GM19438 (cell line): ENCODE data around the gene NECAP2.
"Not testable (repeated sequence)": the region's sequence is repeated elsewhere in the genome, so short reads cannot be mapped to it uniquely, and the experiment has no call there.

Source experiments
- ATAC-seq: cut with Tn5 transposase; IDR thresholded peaks from one replicate; pipeline ENCODE4 v1.9.1; 2021; ENCODE audit warnings: low read depth; ENCODE audit not compliant: unreplicated experiment

The NECAP2 gene

DNA sequence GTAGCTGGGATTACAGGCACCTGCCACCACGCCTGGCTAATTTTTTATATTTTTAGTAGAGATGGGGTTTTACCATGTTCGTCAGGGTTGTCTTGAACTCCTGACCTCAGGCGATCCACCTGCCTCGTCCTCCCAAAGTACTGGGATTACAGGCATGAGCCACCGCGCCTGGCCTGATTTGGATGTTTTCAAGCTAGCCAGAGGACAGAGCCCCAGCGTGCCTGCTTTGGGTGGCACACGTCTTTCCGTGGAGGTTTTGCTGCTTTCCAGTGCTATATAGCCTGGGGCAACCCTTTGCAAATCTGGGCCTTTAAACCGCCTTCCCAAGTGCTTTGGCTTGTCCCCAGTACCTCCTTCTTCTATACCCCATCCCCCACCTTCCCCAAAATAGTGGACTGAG, 15.6 kb downstream of the NECAP2 start:
- ATAC-seq: not testable (repeated sequence)

DNA sequence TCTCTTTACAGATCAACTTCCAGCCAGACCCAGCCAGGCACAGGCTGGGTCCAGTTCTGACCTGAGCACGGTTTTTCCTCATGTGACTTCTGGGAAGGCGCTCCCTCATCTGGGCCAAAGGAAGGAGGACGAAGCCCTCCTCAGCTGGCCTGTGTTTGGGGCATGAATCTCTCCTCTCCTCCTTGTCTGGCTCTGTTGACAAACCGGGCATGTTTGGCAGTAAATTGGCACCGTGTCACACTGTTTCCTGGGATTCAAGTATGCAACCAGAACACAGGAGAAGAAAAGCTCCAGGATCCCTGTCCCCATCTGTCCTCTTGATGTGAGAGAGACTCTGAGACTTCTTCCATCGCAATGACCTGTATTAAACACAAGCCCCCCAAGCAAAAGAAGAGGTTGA, 18.3 kb downstream of the NECAP2 start:
- no peak for ATAC-seq

- ATAC-seq: no peak
These were observed 18.9 kb downstream of the NECAP2 start for GRCh38 chr1:16459352-16459925.

- no peak for ATAC-seq
These were observed 21.2 kb downstream of the NECAP2 start for GRCh38 chr1:16461681-16462080.

- ATAC-seq: no peak
These were observed 22.3 kb downstream of the NECAP2 start for GRCh38 chr1:16462773-16463330.

GRCh38 chr1:16464917-16465625, 24.5 kb downstream of the NECAP2 start:
- ATAC-seq: no peak

DNA sequence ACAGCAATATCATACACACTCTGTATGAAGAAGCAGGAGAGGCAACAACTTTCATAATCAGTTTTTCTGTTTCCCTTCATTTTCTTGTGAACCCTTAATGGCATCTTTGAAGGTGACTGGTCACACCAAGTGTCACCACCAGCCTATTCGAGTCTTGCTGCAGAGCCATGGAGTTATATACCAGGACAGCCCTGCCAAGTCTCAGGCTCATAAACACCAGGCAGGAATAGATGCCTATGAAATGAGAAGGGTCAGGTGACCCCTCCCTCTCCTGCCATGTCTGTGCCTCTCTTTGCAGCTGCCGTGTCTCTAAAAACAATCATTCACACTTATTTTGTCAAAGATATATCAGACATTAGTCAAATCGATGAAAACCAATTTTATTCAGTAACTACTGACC, 28.0 kb downstream of the NECAP2 start:
- no peak for ATAC-seq

DNA sequence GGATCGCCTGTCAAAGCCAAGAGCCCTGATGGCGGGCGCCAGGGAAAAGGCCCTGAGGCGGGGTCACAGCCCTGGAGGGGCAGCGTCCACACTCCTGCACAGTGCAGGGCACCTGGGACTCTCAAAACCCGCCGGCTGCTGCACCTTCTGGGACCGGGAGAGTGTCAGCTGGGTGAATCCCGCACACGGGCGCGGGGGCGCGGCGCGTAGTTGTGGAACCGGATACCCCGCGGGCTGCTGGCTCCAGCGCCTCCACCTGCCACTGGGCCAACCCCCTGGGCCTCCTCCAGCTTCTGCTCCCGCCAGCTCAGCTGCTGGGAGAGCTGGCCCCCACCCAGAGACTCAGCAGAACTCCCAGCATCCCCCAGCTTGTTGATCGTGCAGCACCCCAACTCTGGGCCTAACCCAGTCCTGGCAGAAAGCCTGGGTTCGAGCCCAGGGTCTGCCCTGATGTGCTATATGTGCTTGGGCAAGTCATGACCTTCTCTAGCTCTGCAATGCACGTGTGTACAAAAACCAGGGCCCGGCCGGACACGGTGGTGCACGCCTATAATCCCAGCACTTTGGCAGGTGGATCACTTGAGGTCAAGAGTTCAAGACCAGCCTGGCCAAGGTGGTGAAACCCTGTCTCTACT, 33.8 kb downstream of the NECAP2 start:
- no peak for ATAC-seq

GRCh38 chr1:16474891-16475290, 34.4 kb downstream of the NECAP2 start:
- not testable (repeated sequence) for ATAC-seq

DNA sequence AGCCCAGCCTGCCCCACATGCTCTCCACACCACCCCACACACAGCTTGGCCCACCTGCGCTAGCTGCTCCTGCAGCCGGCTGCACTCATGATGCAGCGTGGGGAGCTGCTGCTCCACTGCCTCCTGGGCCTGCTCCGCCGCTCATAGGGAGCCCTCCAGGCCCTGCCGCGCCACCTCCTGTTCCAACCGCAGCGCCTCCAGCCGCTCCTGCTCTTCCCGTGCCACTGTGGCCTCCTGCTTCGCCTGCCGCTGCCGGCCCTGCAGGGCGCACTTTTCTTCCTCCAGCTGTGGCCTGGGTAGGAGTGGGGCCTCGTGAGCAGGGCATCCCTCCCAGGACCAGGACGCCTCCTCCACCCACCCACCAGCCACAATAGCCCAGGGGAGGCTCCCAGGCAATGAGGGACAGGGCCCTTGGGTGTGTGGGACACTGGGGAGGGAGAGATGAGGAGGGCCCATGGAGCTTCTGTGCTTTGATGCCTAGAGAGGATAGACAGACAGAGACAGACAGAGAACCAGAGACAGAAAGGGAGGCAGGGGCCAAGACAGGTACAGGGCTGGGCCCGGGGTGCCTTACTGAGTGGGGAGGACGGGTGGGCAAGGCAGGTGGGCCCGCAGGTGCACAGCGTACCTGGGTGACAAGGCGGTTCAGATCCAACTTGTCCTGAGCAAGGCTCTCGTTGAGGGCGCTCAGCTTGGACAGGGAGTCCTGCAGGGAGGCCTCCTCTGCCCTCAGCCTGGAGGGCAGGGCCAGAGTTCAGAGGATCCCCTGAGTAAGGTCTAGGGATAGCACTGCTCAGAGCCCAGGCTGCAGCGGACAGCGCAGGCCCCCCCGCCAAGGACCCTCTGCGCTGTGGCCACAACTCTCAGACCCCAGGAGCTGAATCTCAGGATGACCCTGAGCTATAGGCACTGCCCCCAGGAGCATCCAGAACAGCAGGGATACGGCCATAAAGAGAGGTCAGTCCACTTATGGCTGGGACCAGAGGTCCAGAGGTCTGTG, 35.5 kb downstream of the NECAP2 start:
- ATAC-seq: not testable (repeated sequence)

- no peak for ATAC-seq
These were observed 37.6 kb downstream of the NECAP2 start for GRCh38 chr1:16478091-16478490.

DNA sequence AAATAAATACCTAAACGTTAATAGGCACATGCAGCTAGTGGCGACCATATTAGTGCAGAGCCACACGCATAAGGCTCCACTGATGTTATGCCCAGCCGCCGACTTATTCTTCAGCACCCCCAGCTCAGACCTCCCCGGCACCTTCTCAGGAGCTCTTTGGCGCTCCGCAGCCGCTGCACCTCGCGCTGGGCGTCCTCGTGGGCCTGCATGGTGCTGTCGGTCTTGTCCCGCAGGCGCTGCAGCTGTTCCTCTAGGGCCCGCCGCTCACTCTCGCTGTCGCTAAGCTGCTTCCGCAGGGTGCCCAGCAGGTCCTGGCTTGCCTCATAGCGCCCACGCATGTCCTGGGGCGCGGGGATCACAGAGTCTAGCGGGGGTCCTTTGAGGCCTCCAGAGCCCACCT, 42.6 kb downstream of the NECAP2 start:
- ATAC-seq: not testable (repeated sequence)

- ATAC-seq: not testable (repeated sequence)
These were observed 43.3 kb downstream of the NECAP2 start for GRCh38 chr1:16483639-16484500.

- no peak for ATAC-seq
These were observed 43.9 kb downstream of the NECAP2 start for GRCh38 chr1:16484501-16484835.

DNA sequence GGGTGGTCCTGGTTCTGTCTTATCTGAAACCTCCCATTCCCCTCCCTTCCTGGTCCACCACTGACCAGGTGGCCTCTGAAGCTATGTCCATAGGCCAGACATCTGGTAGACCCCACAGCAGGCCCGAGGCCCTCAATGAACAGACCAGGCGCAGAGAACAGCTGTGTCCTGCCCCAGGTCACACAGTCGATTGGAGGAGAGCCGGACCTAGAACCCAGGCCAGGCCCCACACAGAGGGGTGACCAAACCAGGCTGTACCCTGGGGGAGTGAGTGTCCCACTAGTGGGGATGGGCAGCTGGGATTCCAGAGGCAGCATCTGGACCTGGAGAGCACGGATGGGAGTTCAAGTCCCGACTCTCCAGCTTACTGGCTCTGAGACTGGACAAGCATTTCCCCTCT, 44.4 kb downstream of the NECAP2 start:
- no peak for ATAC-seq

DNA sequence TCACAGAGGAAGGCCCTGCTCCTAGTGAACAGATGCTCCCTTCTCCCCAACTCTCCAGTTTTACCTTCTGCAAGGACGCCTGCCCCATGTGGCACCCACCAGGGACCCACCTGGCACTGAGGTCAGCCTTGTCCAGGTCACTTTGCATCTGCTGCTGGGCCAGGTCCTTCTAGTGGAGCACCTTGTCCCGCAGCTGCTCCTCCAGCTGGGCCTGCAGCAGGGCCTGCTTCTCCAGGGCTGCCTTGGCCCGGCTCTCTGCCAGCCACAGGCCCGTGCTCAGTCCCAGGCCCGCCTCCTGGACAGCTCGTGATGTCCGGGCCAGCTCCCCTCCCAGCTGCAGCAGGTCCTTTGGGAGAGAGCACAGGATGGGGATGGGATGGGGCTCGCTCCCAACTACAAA, 45.8 kb downstream of the NECAP2 start:
- not testable (repeated sequence) for ATAC-seq

DNA sequence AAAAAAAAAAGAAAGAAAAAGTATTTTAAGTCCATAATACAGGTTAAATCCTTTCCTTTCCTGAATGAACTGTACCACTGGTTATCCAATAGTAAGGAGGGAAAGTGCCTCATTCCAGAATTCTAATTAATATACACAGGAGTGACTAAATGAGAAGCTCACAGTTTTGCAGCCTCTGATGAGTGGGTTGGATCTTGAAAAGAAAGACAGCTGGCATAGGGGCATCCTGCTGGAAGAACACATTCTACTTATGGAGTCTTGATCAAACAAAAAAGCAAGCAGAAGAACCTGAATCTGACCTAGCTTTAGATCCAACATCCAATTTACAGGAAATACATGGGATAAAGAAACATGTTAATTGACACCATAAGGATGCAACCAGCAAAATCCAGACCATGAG, 46.5 kb downstream of the NECAP2 start:
- not testable (repeated sequence) for ATAC-seq

DNA sequence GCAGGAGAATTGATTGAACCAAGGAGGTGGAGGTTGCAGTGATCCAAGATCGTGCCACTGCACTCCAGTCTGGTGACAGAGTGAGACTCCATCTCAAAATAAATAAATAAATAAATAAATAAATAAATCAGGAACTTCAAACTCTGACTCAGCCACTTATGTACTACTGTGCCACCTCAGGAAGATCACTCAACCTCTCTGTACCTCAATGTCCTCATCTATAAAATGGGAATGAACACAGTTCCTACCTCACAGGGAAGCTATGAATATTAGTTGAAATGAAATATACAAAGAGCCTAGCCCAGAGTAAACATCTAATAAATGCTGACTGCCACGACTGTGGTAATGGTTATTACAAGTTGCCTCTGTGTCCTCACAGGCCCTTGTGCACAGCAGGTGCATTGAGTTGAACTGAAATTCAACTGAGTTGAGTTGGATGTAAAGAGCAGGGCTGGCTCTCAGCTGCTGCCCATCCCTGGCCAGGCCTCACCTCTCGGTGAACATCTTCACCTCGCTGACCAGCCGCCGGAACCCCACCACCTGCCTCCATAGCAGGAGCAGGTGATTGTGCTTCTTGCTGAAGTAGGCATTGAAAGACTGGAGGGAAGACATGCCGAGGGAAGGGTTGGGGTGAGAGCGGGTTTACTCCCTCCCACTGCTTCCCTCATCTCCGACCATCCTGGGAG, 48.8 kb downstream of the NECAP2 start:
- not testable (repeated sequence) for ATAC-seq

DNA sequence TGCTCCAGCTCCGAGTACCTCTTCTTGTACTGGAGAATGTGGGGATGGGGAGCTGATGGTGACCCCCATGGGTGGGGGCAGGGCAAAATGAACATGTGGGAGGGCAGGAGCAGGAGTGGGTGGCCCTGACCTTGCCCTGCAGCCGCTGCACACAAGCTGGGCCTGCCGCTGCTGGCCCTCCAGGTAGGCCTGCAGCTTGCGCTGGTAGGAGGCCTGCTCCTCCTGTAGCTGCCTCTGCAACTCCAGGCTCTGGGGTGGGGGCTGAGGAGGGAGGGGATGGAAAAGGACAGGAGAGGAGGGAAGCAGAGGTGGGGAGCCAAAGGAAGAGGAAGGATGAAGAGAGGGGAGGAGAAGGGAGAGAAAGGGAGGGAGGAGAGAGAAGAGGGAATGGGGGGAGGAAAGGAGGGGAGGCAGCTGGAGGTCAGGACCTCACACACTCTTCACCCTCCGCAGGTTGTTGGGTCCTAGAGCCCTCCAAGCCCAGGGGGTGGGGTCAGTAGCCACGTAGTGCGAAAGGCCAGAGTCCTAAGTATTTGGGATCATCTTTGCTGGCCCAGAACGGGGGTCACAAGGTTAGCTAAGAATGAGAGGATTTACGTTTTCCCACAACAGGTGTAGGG, 50.6 kb downstream of the NECAP2 start:
- ATAC-seq: no peak
